Upper lobe of left lung (tissue), 6 donors: ENCODE results near the gene HCN3. TPM values are rescaled to one million over a fixed set of nuclear protein-coding genes. Genes with fewer than 3 reads are reported as not detected.
A peak's percentile ranks its signal among the peaks of the same experiment; 100 is the strongest.

Experiments used
- ATAC-seq, 2 donors: fragments of 200-7000 bp; cut with Tn5 transposase; one replicate each; pipeline ENCODE4 v1.9.1; 2022; ENCODE audit warnings: mild to moderate bottlenecking in 2 of 2, moderate library complexity in 2 of 2; ENCODE audit not compliant: low FRiP score in 2 of 2
- DNase-seq, 2 donors: peaks; one replicate each; pipeline ENCODE4 v3.0.0-alpha.2; 2019 to 2020
- H3K27ac ChIP-seq, 4 donors: fragments of 200-600 bp; sonication (generic); one replicate each; pipeline ENCODE4 v1.5.1; 2016 to 2019
- H3K27me3 ChIP-seq, 4 donors: fragments of 200-600 bp; sonication (generic); one replicate each; pipeline ENCODE4 v1.5.1; 2017 to 2019
- H3K36me3 ChIP-seq, 4 donors: fragments of 200-600 bp; sonication (generic); one replicate each; pipeline ENCODE4 v1.5.1; 2016 to 2019
- H3K4me1 ChIP-seq, 4 donors: fragments of 200-600 bp; sonication (generic); one replicate each; pipeline ENCODE4 v1.5.1; 2018 to 2019
- H3K4me3 ChIP-seq, 4 donors: fragments of 200-600 bp; sonication (generic); one replicate each; pipeline ENCODE4 v1.5.1; 2017 to 2019; ENCODE audit warnings: mild to moderate bottlenecking in 2 of 4, moderate library complexity in 1 of 4
- H3K9me3 ChIP-seq, 4 donors: fragments of 200-600 bp; sonication (generic); one replicate each; pipeline ENCODE4 v1.5.1; 2018 to 2019
- CTCF ChIP-seq, 6 experiments: fragments of 450-650 bp in 4 of 6; fragments of 200-600 bp in 2 of 6; sonication (generic) in 2 of 6; IDR thresholded peaks; one replicate each; pipeline ENCODE4 v1.5.1; 2016 to 2019; ENCODE audit warnings: antibody characterized with exemption in 6 of 6
- EP300 ChIP-seq, 4 donors: sonication (generic); formaldehyde crosslinking; IDR thresholded peaks; one replicate each; pipeline ENCODE4 v1.5.1; 2017; ENCODE audit warnings: antibody characterized with exemption in 4 of 4, control low read depth in 2 of 4
- POLR2A ChIP-seq, 4 donors: fragments of 450-650 bp; IDR thresholded peaks; one replicate each; pipeline ENCODE4 v1.5.1; 2016 to 2017; ENCODE audit warnings: antibody characterized with exemption in 4 of 4, mild to moderate bottlenecking in 2 of 4
- POLR2AphosphoS5 ChIP-seq, 2 donors: sonication (generic); formaldehyde crosslinking; IDR thresholded peaks; one replicate each; pipeline ENCODE4 v1.5.1; 2017; ENCODE audit warnings: antibody characterized with exemption in 2 of 2
- WGBS, 2 donors: methylation state at CpG; one replicate each; pipeline ENCODE4 v1.1.5; 2017 to 2018; 5-methylcytosine and 5-hydroxymethylcytosine counted together
- total RNA-seq, 6 donors: library from RNA; depleted of rRNA in 4 of 6; stranded (reverse); fragments of >200 nt in 4 of 6; gene quantifications; one replicate each; pipeline versions ENCODE4 v1.1.0 to v1.2.1, GENCODE V29; 2016 to 2021
- donor health status: DM: no; HTN: no; CAD: no; lungs with moderate emphysema.
- donor health status: DM: no; HTN: yes; CAD: no; lungs with severe emphysema.

Gene HCN3
- total RNA-seq, 6 donors from 2014 or later, result 1.1 to 6.3 (median 2.6) TPM

- 59 to 70% methylated on average over 5 of the region's 5 CpGs for WGBS, 2 donors
- no peak overlapping the region for H3K27ac ChIP-seq
Observed at GRCh38 chr1:155236451-155236850, 40.8 kb upstream of the HCN3 start.

GRCh38 chr1:155241069-155241679 lies 36.1 kb upstream of the HCN3 start:
- TF ChIP-seq EP300 (IDR thresholded peaks at IDR 0.05) (peak in 1 of 4 donors; percentile 12), POLR2AphosphoS5 (IDR thresholded peaks at IDR 0.05) (peak; percentile 59 to 80), CTCF (IDR thresholded peaks at IDR 0.05) (no peak), POLR2A (IDR thresholded peaks at IDR 0.05) (peak in 1 of 4 donors; percentile 19)
- ATAC-seq, result peak; percentile 31 to 60
- Histone ChIP-seq H3K4me3 (peak overlapping the region in 3 of 4 donors; percentile 37 to 58 (median 51)), H3K27me3 (peaks cover 0 to 3% (median 0%) of the 10 kb centered on the region in 4 donors), H3K27ac (peak overlapping the region; percentile 43 to 76 (median 58)), H3K36me3 (peaks cover 9 to 31% (median 14%) of the 10 kb centered on the region in 4 donors), H3K9me3 (no peaks in the 10 kb centered on the region), H3K4me1 (peaks cover 26 to 44% (median 29%) of the 10 kb centered on the region in 4 donors)
- DNase-seq, result peak in 1 of 2 donors; percentile 86
- WGBS, 2 donors, result 17 to 20% methylated on average over 4 of the region's 4 CpGs

More at GRCh38 chr1:155236451-155236850, 40.8 kb upstream of the HCN3 start:
- Histone ChIP-seq H3K4me3 (no peak overlapping the region), H3K9me3 (no peaks in the 10 kb centered on the region), H3K4me1 (peaks cover 9 to 18% (median 13%) of the 10 kb centered on the region in 4 donors), H3K36me3 (peaks cover 11 to 37% (median 21%) of the 10 kb centered on the region in 4 donors), H3K27me3 (no peaks in the 10 kb centered on the region)
- no peak for TF ChIP-seq POLR2A (IDR thresholded peaks at IDR 0.05)
- no peak for TF ChIP-seq POLR2AphosphoS5 (IDR thresholded peaks at IDR 0.05)
- no peak for TF ChIP-seq CTCF (IDR thresholded peaks at IDR 0.05)
- no peak for TF ChIP-seq EP300 (IDR thresholded peaks at IDR 0.05)
- ATAC-seq (no peak), DNase-seq (no peak)

GRCh38 chr1:155241841-155242264 lies 35.4 kb upstream of the HCN3 start:
- Histone ChIP-seq H3K36me3 (peaks cover 5 to 24% (median 9%) of the 10 kb centered on the region in 4 donors), H3K27ac (peak overlapping the region; percentile 18 to 76 (median 58)), H3K4me3 (no peak overlapping the region), H3K27me3 (peaks cover 0 to 3% (median 0%) of the 10 kb centered on the region in 4 donors), H3K4me1 (peaks cover 26 to 44% (median 29%) of the 10 kb centered on the region in 4 donors), H3K9me3 (no peaks in the 10 kb centered on the region)
- peak in 1 of 2 donors; percentile 14 for ATAC-seq
- DNase-seq, result peak in 1 of 2 donors; percentile 50
- TF ChIP-seq POLR2AphosphoS5 (IDR thresholded peaks at IDR 0.05) (peak in 1 of 2 donors; percentile 14), EP300 (IDR thresholded peaks at IDR 0.05) (no peak), CTCF (IDR thresholded peaks at IDR 0.05) (peak in 2 of 6 experiments; percentile 4 to 15), POLR2A (IDR thresholded peaks at IDR 0.05) (no peak)
- WGBS, 2 donors, result 41 to 59% methylated on average over 4 of the region's 4 CpGs

GRCh38 chr1:155242805-155243358 lies 34.4 kb upstream of the HCN3 start:
- Histone ChIP-seq H3K4me3 (peak overlapping the region in 1 of 4 donors; percentile 65), H3K9me3 (no peaks in the 10 kb centered on the region), H3K36me3 (peaks cover 0 to 23% (median 10%) of the 10 kb centered on the region in 4 donors), H3K27ac (peak overlapping the region in 2 of 4 donors; percentile 91 to 92), H3K4me1 (peaks cover 26 to 44% (median 29%) of the 10 kb centered on the region in 4 donors), H3K27me3 (peaks cover 0 to 3% (median 0%) of the 10 kb centered on the region in 4 donors)
- 67 to 73% methylated on average over 3 of the region's 3 CpGs for WGBS, 2 donors
- DNase-seq (no peak), ATAC-seq (no peak)
- TF ChIP-seq POLR2AphosphoS5 (IDR thresholded peaks at IDR 0.05) (no peak), POLR2A (IDR thresholded peaks at IDR 0.05) (no peak), EP300 (IDR thresholded peaks at IDR 0.05) (no peak), CTCF (IDR thresholded peaks at IDR 0.05) (no peak)
